GM12878 (cell line): ENCODE measurements around the gene MT1G. TPM values are rescaled to one million over a fixed set of nuclear protein-coding genes. Genes with fewer than 3 reads are reported as not detected.

Source experiments
- ATF7 ChIP-seq: fragments of 450-650 bp; IDR thresholded peaks from 2 replicates; pipeline ENCODE4 v1.6.1; 2016; ENCODE audit warnings: low read depth, mild to moderate bottlenecking
- BACH1 ChIP-seq: fragments of 450-650 bp; IDR thresholded peaks from 2 replicates; pipeline ENCODE4 v1.6.1; 2017; ENCODE audit warnings: mild to moderate bottlenecking, borderline replicate concordance
- CHD1 ChIP-seq: IDR thresholded peaks from 2 replicates; pipeline ENCODE4 v1.6.1; 2012; ENCODE audit warnings: low read depth, low read length, improper control_type of control experiment
- CREB1 ChIP-seq: IDR thresholded peaks from 2 replicates; pipeline ENCODE4 v1.6.1; 2012; ENCODE audit warnings: low read depth, mild to moderate bottlenecking, inconsistent platforms
- E4F1 ChIP-seq: fragments of 450-650 bp; IDR thresholded peaks from 2 replicates; pipeline ENCODE4 v1.6.1; 2018; ENCODE audit warnings: borderline replicate concordance, mild to moderate bottlenecking; ENCODE audit not compliant: partially characterized antibody
- FOS ChIP-seq: IDR thresholded peaks from 3 replicates; pipeline ENCODE4 v1.6.1; 2011; ENCODE audit warnings: borderline replicate concordance; ENCODE audit not compliant: insufficient read length; ENCODE audit errors: extremely low read depth
- IKZF2 ChIP-seq, 2 experiments: fragments of 450-650 bp; IDR thresholded peaks; 2 replicates each; pipeline ENCODE4 v1.6.1; 2017; ENCODE audit warnings: mild to moderate bottlenecking in 2 of 2, moderate library complexity in 2 of 2
- IRF5 ChIP-seq: fragments of 450-650 bp; IDR thresholded peaks from 2 replicates; pipeline ENCODE4 v1.6.1; 2017; ENCODE audit warnings: borderline replicate concordance
- MLLT1 ChIP-seq: fragments of 450-650 bp; IDR thresholded peaks from 2 replicates; pipeline ENCODE4 v1.6.1; 2016; ENCODE audit warnings: mild to moderate bottlenecking
- NFYB ChIP-seq: IDR thresholded peaks from 2 replicates; pipeline ENCODE4 v1.6.1; 2011; ENCODE audit warnings: low read depth, mild to moderate bottlenecking, low read length, improper control_type of control experiment, moderate library complexity; ENCODE audit not compliant: insufficient read depth
- POU2F2 ChIP-seq: IDR thresholded peaks from 3 replicates; pipeline ENCODE4 v1.6.1; 2011; ENCODE audit warnings: low read depth, mild to moderate bottlenecking, low read length, borderline replicate concordance
- RAD51 ChIP-seq: fragments of 450-650 bp; IDR thresholded peaks from 2 replicates; pipeline ENCODE4 v1.6.1; 2016; ENCODE audit warnings: moderate library complexity, mild to moderate bottlenecking, inconsistent platforms
- RBBP5 ChIP-seq: fragments of 200-600 bp; sonication (generic); conservative IDR thresholded peaks from 2 replicates; pipeline ENCODE4 v1.6.1; 2016
- RELA ChIP-seq: fragments of 450-650 bp; IDR thresholded peaks from 2 replicates; pipeline ENCODE4 v1.8.0; 2014; ENCODE audit warnings: borderline replicate concordance; ENCODE audit not compliant: partially characterized antibody
- SMARCA5 ChIP-seq: fragments of 450-650 bp; IDR thresholded peaks from 2 replicates; pipeline ENCODE4 v1.6.1; 2017; ENCODE audit warnings: mild to moderate bottlenecking
- SMC3 ChIP-seq: IDR thresholded peaks from 2 replicates; pipeline ENCODE4 v1.6.1; 2011; ENCODE audit warnings: low read length, improper control_type of control experiment, borderline replicate concordance
- SREBF1 ChIP-seq: IDR thresholded peaks from 2 replicates; pipeline ENCODE4 v1.6.1; 2012; ENCODE audit warnings: mild to moderate bottlenecking, low read length
- TARDBP ChIP-seq: IDR thresholded peaks from 2 replicates; pipeline ENCODE4 v1.6.1; 2016; ENCODE audit warnings: borderline replicate concordance
- ZNF622 ChIP-seq: fragments of 450-650 bp; IDR thresholded peaks from 2 replicates; pipeline ENCODE4 v1.6.1; 2017; ENCODE audit warnings: mild to moderate bottlenecking, inconsistent platforms
- ZZZ3 ChIP-seq: IDR thresholded peaks from 2 replicates; pipeline ENCODE4 v1.6.1; 2011; ENCODE audit warnings: low read depth; ENCODE audit not compliant: control insufficient read depth, insufficient read length
- polyA plus RNA-seq, 11 experiments: library from polyadenylated mRNA; depleted of rRNA in 4 of 11; unstranded in 6 of 11; stranded (reverse) in 5 of 11; fragments of >200 nt; fragmentation: Nextera tagmentation in 4 of 11; fragmentation: Illumina TruSeq in 1 of 11; extraction: Ambion mirVana in 4 of 11; extraction: Trizol in 1 of 11; gene quantifications; 1 replicate in 1 of 11; 2 replicates in 10 of 11; pipeline versions ENCODE4 v1.2.1 to v1.2.3, GENCODE V29; 2011 to 2016; ENCODE audit warnings: inconsistent platforms in 2 of 11, missing spikeins in 2 of 11, low read depth in 1 of 11
- total RNA-seq, 4 experiments: library from RNA; depleted of rRNA in 3 of 4; stranded (reverse); fragments of >200 nt in 3 of 4; fragmentation: Illumina TruSeq in 1 of 4; extraction: Trizol in 1 of 4; gene quantifications; 2 replicates each; pipeline versions ENCODE4 v1.2.1 to v1.2.3, GENCODE V29; 2013 to 2021
- TF ChIP-seq, protein P1 (sequence below), 3 experiments: IDR thresholded peaks in 2 of 3; conservative IDR thresholded peaks in 1 of 3; 2 replicates each; pipeline ENCODE4 v1.5.1; 2011; ENCODE audit warnings: low read depth in 3 of 3, low read length in 3 of 3, mild to moderate bottlenecking in 3 of 3, control low read depth in 2 of 3, moderate library complexity in 2 of 3, inconsistent platforms in 1 of 3, mixed read lengths in 1 of 3; ENCODE audit not compliant: control insufficient read depth in 2 of 3, insufficient read depth in 1 of 3; ENCODE audit errors: extremely low read depth in 1 of 3
- TF ChIP-seq, protein P2 (sequence below): fragments of 450-650 bp; conservative IDR thresholded peaks from 2 replicates; pipeline ENCODE4 v1.6.1; 2017; ENCODE audit warnings: mild to moderate bottlenecking, moderate library complexity

MT1G gene
- total and polyA plus RNA-seq, 10 of the 15 experiments (the other 5 are each of a cell fraction or from before 2014, with no cell fraction given) = 1.2 to 9.1 (median 4.6) TPM

DNA sequence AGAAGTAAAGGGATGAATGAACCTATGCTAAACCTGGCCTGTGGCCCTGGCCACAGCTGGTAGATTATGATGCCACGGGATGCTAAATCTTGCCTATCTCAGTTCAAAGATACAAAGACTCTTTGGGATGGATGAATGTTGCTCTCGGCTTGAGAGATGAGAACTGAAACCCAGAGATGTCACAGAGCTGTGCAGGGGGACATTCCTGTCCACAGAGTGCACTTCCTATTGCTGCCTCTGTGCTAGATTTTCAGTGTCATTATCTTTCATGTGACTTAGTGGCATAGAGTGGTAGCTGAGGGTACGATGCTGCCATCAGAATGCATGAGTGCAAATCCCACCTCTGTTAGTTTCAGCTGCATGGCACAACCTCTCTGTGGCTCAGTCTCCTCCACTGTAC lies 37.7 kb downstream of the MT1G start (continued):
- TF ChIP-seq, protein P1, sequence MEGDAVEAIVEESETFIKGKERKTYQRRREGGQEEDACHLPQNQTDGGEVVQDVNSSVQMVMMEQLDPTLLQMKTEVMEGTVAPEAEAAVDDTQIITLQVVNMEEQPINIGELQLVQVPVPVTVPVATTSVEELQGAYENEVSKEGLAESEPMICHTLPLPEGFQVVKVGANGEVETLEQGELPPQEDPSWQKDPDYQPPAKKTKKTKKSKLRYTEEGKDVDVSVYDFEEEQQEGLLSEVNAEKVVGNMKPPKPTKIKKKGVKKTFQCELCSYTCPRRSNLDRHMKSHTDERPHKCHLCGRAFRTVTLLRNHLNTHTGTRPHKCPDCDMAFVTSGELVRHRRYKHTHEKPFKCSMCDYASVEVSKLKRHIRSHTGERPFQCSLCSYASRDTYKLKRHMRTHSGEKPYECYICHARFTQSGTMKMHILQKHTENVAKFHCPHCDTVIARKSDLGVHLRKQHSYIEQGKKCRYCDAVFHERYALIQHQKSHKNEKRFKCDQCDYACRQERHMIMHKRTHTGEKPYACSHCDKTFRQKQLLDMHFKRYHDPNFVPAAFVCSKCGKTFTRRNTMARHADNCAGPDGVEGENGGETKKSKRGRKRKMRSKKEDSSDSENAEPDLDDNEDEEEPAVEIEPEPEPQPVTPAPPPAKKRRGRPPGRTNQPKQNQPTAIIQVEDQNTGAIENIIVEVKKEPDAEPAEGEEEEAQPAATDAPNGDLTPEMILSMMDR (IDR thresholded peaks at IDR 0.05 in 2 of 3, conservative IDR thresholded peaks at IDR 0.05 in 1 of 3; ENCODE audit: control insufficient read depth in 2 of 3, extremely low read depth in 1 of 3, insufficient read depth in 1 of 3, low read depth in 3 of 3, low read length in 3 of 3) = peak; percentile 3 to 34 (median 22); a peak in 3 of 6 replicates
- TF ChIP-seq RBBP5 (no peak), BACH1 (no peak), NFYB (no peak), POU2F2 (no peak), IRF5 (no peak), TARDBP (no peak), SREBF1 (no peak), SMC3 (no peak), MLLT1 (no peak), ATF7 (0 out of 2 replicates have a peak, but pooled peaks have one; percentile 37), RAD51 (no peak), ZNF622 (no peak), E4F1 (no peak), CREB1 (0 out of 2 replicates have a peak, but pooled peaks have one; percentile 23), RELA (no peak), FOS (no peak), CHD1 (no peak), SMARCA5 (no peak), ZZZ3 (no peak), IKZF2 (IDR thresholded peaks at IDR 0.05) (peak in 1 of 2 experiments; percentile 16; a peak in 2 of 4 replicates)
- TF ChIP-seq, protein P2, sequence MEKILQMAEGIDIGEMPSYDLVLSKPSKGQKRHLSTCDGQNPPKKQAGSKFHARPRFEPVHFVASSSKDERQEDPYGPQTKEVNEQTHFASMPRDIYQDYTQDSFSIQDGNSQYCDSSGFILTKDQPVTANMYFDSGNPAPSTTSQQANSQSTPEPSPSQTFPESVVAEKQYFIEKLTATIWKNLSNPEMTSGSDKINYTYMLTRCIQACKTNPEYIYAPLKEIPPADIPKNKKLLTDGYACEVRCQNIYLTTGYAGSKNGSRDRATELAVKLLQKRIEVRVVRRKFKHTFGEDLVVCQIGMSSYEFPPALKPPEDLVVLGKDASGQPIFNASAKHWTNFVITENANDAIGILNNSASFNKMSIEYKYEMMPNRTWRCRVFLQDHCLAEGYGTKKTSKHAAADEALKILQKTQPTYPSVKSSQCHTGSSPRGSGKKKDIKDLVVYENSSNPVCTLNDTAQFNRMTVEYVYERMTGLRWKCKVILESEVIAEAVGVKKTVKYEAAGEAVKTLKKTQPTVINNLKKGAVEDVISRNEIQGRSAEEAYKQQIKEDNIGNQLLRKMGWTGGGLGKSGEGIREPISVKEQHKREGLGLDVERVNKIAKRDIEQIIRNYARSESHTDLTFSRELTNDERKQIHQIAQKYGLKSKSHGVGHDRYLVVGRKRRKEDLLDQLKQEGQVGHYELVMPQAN = no peak
